ENCODE measurements around the gene CASP7.
A peak's percentile ranks its signal among the peaks of the same experiment; 100 is the strongest.

The CASP7 gene

GRCh38 chr10:113742466-113742865, 62.8 kb downstream of the CASP7 start:
- H3K4me3 ChIP-seq (ENCODE audit: low read depth in 1 of 2, low read length in 2 of 2) = no peak overlapping the region
- H3K36me3 ChIP-seq (ENCODE audit: control insufficient read depth in 1 of 2, insufficient read depth in 2 of 2, low read length in 2 of 2) = no peaks in the 10 kb centered on the region
- H3K27me3 ChIP-seq (ENCODE audit: low read depth, low read length) = no peaks in the 10 kb centered on the region
- no peak overlapping the region for H3K27ac ChIP-seq (ENCODE audit: low read length)
- peaks cover 0 to 6% of the 10 kb centered on the region in 2 donors for H3K4me1 ChIP-seq (ENCODE audit: control insufficient read depth in 1 of 2, insufficient read depth in 2 of 2, low read length in 2 of 2)
- H3K9me3 ChIP-seq (ENCODE audit: control insufficient read depth in 1 of 2, low read length in 2 of 2) = no peaks in the 10 kb centered on the region

- no peak overlapping the region for H3K27ac ChIP-seq (ENCODE audit: low read length)
- H3K4me1 ChIP-seq (ENCODE audit: control insufficient read depth in 1 of 2, insufficient read depth in 2 of 2, low read length in 2 of 2) = peaks cover 0 to 6% of the 10 kb centered on the region in 2 donors
- no peak overlapping the region for H3K4me3 ChIP-seq (ENCODE audit: low read depth in 1 of 2, low read length in 2 of 2)
- H3K9me3 ChIP-seq (ENCODE audit: control insufficient read depth in 1 of 2, low read length in 2 of 2) = no peaks in the 10 kb centered on the region
- no peaks in the 10 kb centered on the region for H3K27me3 ChIP-seq (ENCODE audit: low read depth, low read length)
- H3K36me3 ChIP-seq (ENCODE audit: control insufficient read depth in 1 of 2, insufficient read depth in 2 of 2, low read length in 2 of 2) = no peaks in the 10 kb centered on the region
Measured at GRCh38 chr10:113743594-113743993, 63.9 kb downstream of the CASP7 start.

GRCh38 chr10:113745374-113745773, 65.7 kb downstream of the CASP7 start:
- peaks cover 0 to 6% of the 10 kb centered on the region in 2 donors for H3K4me1 ChIP-seq (ENCODE audit: control insufficient read depth in 1 of 2, insufficient read depth in 2 of 2, low read length in 2 of 2)
- no peak overlapping the region for H3K27ac ChIP-seq (ENCODE audit: low read length)
- no peaks in the 10 kb centered on the region for H3K36me3 ChIP-seq (ENCODE audit: control insufficient read depth in 1 of 2, insufficient read depth in 2 of 2, low read length in 2 of 2)
- no peak overlapping the region for H3K4me3 ChIP-seq (ENCODE audit: low read depth in 1 of 2, low read length in 2 of 2)
- H3K27me3 ChIP-seq (ENCODE audit: low read depth, low read length) = no peaks in the 10 kb centered on the region
- no peaks in the 10 kb centered on the region for H3K9me3 ChIP-seq (ENCODE audit: control insufficient read depth in 1 of 2, low read length in 2 of 2)

- H3K4me1 ChIP-seq (ENCODE audit: control insufficient read depth in 1 of 2, insufficient read depth in 2 of 2, low read length in 2 of 2) = peaks cover 0 to 6% of the 10 kb centered on the region in 2 donors
- peak overlapping the region; percentile 48 for H3K27ac ChIP-seq (ENCODE audit: low read length)
- no peak overlapping the region for H3K4me3 ChIP-seq (ENCODE audit: low read depth in 1 of 2, low read length in 2 of 2)
- H3K27me3 ChIP-seq (ENCODE audit: low read depth, low read length) = no peaks in the 10 kb centered on the region
- H3K36me3 ChIP-seq (ENCODE audit: control insufficient read depth in 1 of 2, insufficient read depth in 2 of 2, low read length in 2 of 2) = no peaks in the 10 kb centered on the region
- H3K9me3 ChIP-seq (ENCODE audit: control insufficient read depth in 1 of 2, low read length in 2 of 2) = no peaks in the 10 kb centered on the region
Measured at GRCh38 chr10:113746217-113746957, 66.7 kb downstream of the CASP7 start.

- no peaks in the 10 kb centered on the region for H3K36me3 ChIP-seq (ENCODE audit: control insufficient read depth in 1 of 2, insufficient read depth in 2 of 2, low read length in 2 of 2)
- H3K4me1 ChIP-seq (ENCODE audit: control insufficient read depth in 1 of 2, insufficient read depth in 2 of 2, low read length in 2 of 2) = peaks cover 0 to 3% of the 10 kb centered on the region in 2 donors
- no peaks in the 10 kb centered on the region for H3K9me3 ChIP-seq (ENCODE audit: control insufficient read depth in 1 of 2, low read length in 2 of 2)
- H3K4me3 ChIP-seq (ENCODE audit: low read depth in 1 of 2, low read length in 2 of 2) = peak within 1 kb of the TSS in 1 of 2 donors; percentile 17
- H3K27ac ChIP-seq (ENCODE audit: low read length) = peak within 1 kb of the TSS; percentile 48
- H3K27me3 ChIP-seq (ENCODE audit: low read depth, low read length) = no peaks in the 10 kb centered on the region
Measured at GRCh38 chr10:113751181-113751732, 71.5 kb downstream of the CASP7 start, which contains the start of gene PLEKHS1. Gene PLEKHS1, plus strand, starts transcription at chr10:113751682. Its CDS starts 3,596 bp downstream, at chr10:113755278.

- Histone ChIP-seq H3K9me3 (ENCODE audit: control insufficient read depth in 1 of 2, low read length in 2 of 2) (no peaks in the 10 kb centered on the region), H3K4me1 (ENCODE audit: control insufficient read depth in 1 of 2, insufficient read depth in 2 of 2, low read length in 2 of 2) (peaks cover 0 to 3% of the 10 kb centered on the region in 2 donors), H3K36me3 (ENCODE audit: control insufficient read depth in 1 of 2, insufficient read depth in 2 of 2, low read length in 2 of 2) (no peaks in the 10 kb centered on the region), H3K27me3 (ENCODE audit: low read depth, low read length) (no peaks in the 10 kb centered on the region), H3K4me3 (ENCODE audit: low read depth in 1 of 2, low read length in 2 of 2) (peak overlapping the region in 1 of 2 donors; percentile 17), H3K27ac (ENCODE audit: low read length) (no peak overlapping the region)
Measured at GRCh38 chr10:113752553-113752952, 72.8 kb downstream of the CASP7 start.

- Histone ChIP-seq H3K4me3 (ENCODE audit: low read depth in 1 of 2, low read length in 2 of 2) (peak overlapping the region in 1 of 2 donors; percentile 17), H3K9me3 (ENCODE audit: control insufficient read depth in 1 of 2, low read length in 2 of 2) (no peaks in the 10 kb centered on the region), H3K4me1 (ENCODE audit: control insufficient read depth in 1 of 2, insufficient read depth in 2 of 2, low read length in 2 of 2) (peaks cover 0 to 3% of the 10 kb centered on the region in 2 donors), H3K27me3 (ENCODE audit: low read depth, low read length) (no peaks in the 10 kb centered on the region), H3K27ac (ENCODE audit: low read length) (no peak overlapping the region), H3K36me3 (ENCODE audit: control insufficient read depth in 1 of 2, insufficient read depth in 2 of 2, low read length in 2 of 2) (no peaks in the 10 kb centered on the region)
Measured at GRCh38 chr10:113753020-113753692, 73.4 kb downstream of the CASP7 start.

- peaks cover 0 to 3% of the 10 kb centered on the region in 2 donors for H3K4me1 ChIP-seq (ENCODE audit: control insufficient read depth in 1 of 2, insufficient read depth in 2 of 2, low read length in 2 of 2)
- no peaks in the 10 kb centered on the region for H3K27me3 ChIP-seq (ENCODE audit: low read depth, low read length)
- H3K27ac ChIP-seq (ENCODE audit: low read length) = no peak overlapping the region
- no peaks in the 10 kb centered on the region for H3K9me3 ChIP-seq (ENCODE audit: control insufficient read depth in 1 of 2, low read length in 2 of 2)
- H3K4me3 ChIP-seq (ENCODE audit: low read depth in 1 of 2, low read length in 2 of 2) = no peak overlapping the region
- H3K36me3 ChIP-seq (ENCODE audit: control insufficient read depth in 1 of 2, insufficient read depth in 2 of 2, low read length in 2 of 2) = no peaks in the 10 kb centered on the region
Measured at GRCh38 chr10:113754125-113754524, 74.4 kb downstream of the CASP7 start.

- H3K9me3 ChIP-seq (ENCODE audit: control insufficient read depth in 1 of 2, low read length in 2 of 2) = no peaks in the 10 kb centered on the region
- peaks cover 0 to 3% of the 10 kb centered on the region in 2 donors for H3K4me1 ChIP-seq (ENCODE audit: control insufficient read depth in 1 of 2, insufficient read depth in 2 of 2, low read length in 2 of 2)
- no peak overlapping the region for H3K27ac ChIP-seq (ENCODE audit: low read length)
- H3K36me3 ChIP-seq (ENCODE audit: control insufficient read depth in 1 of 2, insufficient read depth in 2 of 2, low read length in 2 of 2) = no peaks in the 10 kb centered on the region
- no peaks in the 10 kb centered on the region for H3K27me3 ChIP-seq (ENCODE audit: low read depth, low read length)
- no peak overlapping the region for H3K4me3 ChIP-seq (ENCODE audit: low read depth in 1 of 2, low read length in 2 of 2)
Measured at GRCh38 chr10:113754768-113755167, 75.1 kb downstream of the CASP7 start.

- no peak overlapping the region for H3K4me3 ChIP-seq (ENCODE audit: low read depth in 1 of 2, low read length in 2 of 2)
- H3K36me3 ChIP-seq (ENCODE audit: control insufficient read depth in 1 of 2, insufficient read depth in 2 of 2, low read length in 2 of 2) = no peaks in the 10 kb centered on the region
- no peaks in the 10 kb centered on the region for H3K27me3 ChIP-seq (ENCODE audit: low read depth, low read length)
- no peak overlapping the region for H3K27ac ChIP-seq (ENCODE audit: low read length)
- no peaks in the 10 kb centered on the region for H3K9me3 ChIP-seq (ENCODE audit: control insufficient read depth in 1 of 2, low read length in 2 of 2)
- peaks cover 0 to 3% of the 10 kb centered on the region in 2 donors for H3K4me1 ChIP-seq (ENCODE audit: control insufficient read depth in 1 of 2, insufficient read depth in 2 of 2, low read length in 2 of 2)
Measured at GRCh38 chr10:113756940-113757543, 77.3 kb downstream of the CASP7 start.

- Histone ChIP-seq H3K36me3 (ENCODE audit: control insufficient read depth in 1 of 2, insufficient read depth in 2 of 2, low read length in 2 of 2) (no peaks in the 10 kb centered on the region), H3K9me3 (ENCODE audit: control insufficient read depth in 1 of 2, low read length in 2 of 2) (peaks cover 0 to 7% of the 10 kb centered on the region in 2 donors), H3K27me3 (ENCODE audit: low read depth, low read length) (no peaks in the 10 kb centered on the region), H3K4me1 (ENCODE audit: control insufficient read depth in 1 of 2, insufficient read depth in 2 of 2, low read length in 2 of 2) (no peaks in the 10 kb centered on the region), H3K27ac (ENCODE audit: low read length) (no peak overlapping the region), H3K4me3 (ENCODE audit: low read depth in 1 of 2, low read length in 2 of 2) (no peak overlapping the region)
Measured at GRCh38 chr10:113762083-113762482, 82.4 kb downstream of the CASP7 start.

All from muscle layer of duodenum (tissue), 2 donors.